ENCODE results near the gene SLC39A1. TPM values are rescaled to one million over a fixed set of nuclear protein-coding genes. Genes with fewer than 3 reads are reported as not detected.
A peak's percentile ranks its signal among the peaks of the same experiment; 100 is the strongest.

Gene SLC39A1
- total RNA-seq, 1 experiment from 2014 or later, result 204 TPM

GRCh38 chr1:153990468-153991150, 27.3 kb upstream of the SLC39A1 start, which contains the start of gene RPS27 (continued):
- TF ChIP-seq ZNF416 (CRISPR knock-in tag; IDR thresholded peaks at IDR 0.05) (peak; percentile 72; the same call in 1 of the 2 replicates), E2F4 (CRISPR knock-in tag; IDR thresholded peaks at IDR 0.05; ENCODE audit: borderline replicate concordance, low read depth) (no peak), GABPB1 (CRISPR knock-in tag; IDR thresholded peaks at IDR 0.05) (peak; percentile 93), ZNF532 (CRISPR knock-in tag; IDR thresholded peaks at IDR 0.05; ENCODE audit: borderline replicate concordance) (peak; percentile 83; the same call in 1 of the 2 replicates), AFF4 (CRISPR knock-in tag; IDR thresholded peaks at IDR 0.05; ENCODE audit: borderline replicate concordance) (no peak; the same call in 1 of the 2 replicates), RORB (CRISPR knock-in tag; IDR thresholded peaks at IDR 0.05) (0 out of 2 replicates have a peak, but pooled peaks have one; percentile 45), OVOL2 (CRISPR knock-in tag; IDR thresholded peaks at IDR 0.05; ENCODE audit: borderline replicate concordance) (no peak; the same call in 1 of the 2 replicates), NR2C2 (CRISPR knock-in tag; IDR thresholded peaks at IDR 0.05) (no peak), HMGA2 (CRISPR knock-in tag; IDR thresholded peaks at IDR 0.05) (no peak), GTF2I (CRISPR knock-in tag; conservative IDR thresholded peaks at IDR 0.05) (no peak)
- TF ChIP-seq, protein P1, sequence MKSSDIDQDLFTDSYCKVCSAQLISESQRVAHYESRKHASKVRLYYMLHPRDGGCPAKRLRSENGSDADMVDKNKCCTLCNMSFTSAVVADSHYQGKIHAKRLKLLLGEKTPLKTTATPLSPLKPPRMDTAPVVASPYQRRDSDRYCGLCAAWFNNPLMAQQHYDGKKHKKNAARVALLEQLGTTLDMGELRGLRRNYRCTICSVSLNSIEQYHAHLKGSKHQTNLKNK (CRISPR knock-in tag; IDR thresholded peaks at IDR 0.05), result no peak; the same call in 1 of the 2 replicates
- TF ChIP-seq, protein P2, sequence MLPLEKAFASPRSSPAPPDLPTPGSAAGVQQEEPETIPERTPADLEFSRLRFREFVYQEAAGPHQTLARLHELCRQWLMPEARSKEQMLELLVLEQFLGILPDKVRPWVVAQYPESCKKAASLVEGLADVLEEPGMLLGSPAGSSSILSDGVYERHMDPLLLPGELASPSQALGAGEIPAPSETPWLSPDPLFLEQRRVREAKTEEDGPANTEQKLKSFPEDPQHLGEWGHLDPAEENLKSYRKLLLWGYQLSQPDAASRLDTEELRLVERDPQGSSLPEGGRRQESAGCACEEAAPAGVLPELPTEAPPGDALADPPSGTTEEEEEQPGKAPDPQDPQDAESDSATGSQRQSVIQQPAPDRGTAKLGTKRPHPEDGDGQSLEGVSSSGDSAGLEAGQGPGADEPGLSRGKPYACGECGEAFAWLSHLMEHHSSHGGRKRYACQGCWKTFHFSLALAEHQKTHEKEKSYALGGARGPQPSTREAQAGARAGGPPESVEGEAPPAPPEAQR (CRISPR knock-in tag; IDR thresholded peaks at IDR 0.05), result no peak
- TF ChIP-seq, protein P3, sequence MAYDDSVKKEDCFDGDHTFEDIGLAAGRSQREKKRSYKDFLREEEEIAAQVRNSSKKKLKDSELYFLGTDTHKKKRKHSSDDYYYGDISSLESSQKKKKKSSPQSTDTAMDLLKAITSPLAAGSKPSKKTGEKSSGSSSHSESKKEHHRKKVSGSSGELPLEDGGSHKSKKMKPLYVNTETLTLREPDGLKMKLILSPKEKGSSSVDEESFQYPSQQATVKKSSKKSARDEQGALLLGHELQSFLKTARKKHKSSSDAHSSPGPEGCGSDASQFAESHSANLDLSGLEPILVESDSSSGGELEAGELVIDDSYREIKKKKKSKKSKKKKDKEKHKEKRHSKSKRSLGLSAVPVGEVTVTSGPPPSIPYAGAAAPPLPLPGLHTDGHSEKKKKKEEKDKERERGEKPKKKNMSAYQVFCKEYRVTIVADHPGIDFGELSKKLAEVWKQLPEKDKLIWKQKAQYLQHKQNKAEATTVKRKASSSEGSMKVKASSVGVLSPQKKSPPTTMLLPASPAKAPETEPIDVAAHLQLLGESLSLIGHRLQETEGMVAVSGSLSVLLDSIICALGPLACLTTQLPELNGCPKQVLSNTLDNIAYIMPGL (CRISPR knock-in tag; IDR thresholded peaks at IDR 0.05), result no peak
